NT2/D1 (cell line): Measurements from ENCODE around the gene SETMAR.

Experiments used
- DNase-seq: peaks from one replicate; pipeline ENCODE4 v3.0.0-alpha.2; 2011; ENCODE audit warnings: low read depth, low spot score
- H3K27me3 ChIP-seq: 2 replicates; pipeline ENCODE4 v1.6.0; 2011; ENCODE audit warnings: mild to moderate bottlenecking; ENCODE audit not compliant: insufficient read length, insufficient read depth
- H3K36me3 ChIP-seq: 2 replicates; pipeline ENCODE4 v1.6.1; 2011; ENCODE audit warnings: mild to moderate bottlenecking, low read length, mixed read lengths; ENCODE audit not compliant: insufficient read depth, insufficient read length
- H3K4me1 ChIP-seq: 2 replicates; pipeline ENCODE4 v1.5.1; 2011; ENCODE audit not compliant: insufficient read depth, insufficient read length
- H3K4me3 ChIP-seq: 2 replicates; pipeline ENCODE4 v1.5.1; 2011; ENCODE audit warnings: low read depth; ENCODE audit not compliant: insufficient read length
- H3K9ac ChIP-seq: 2 replicates; pipeline ENCODE4 v1.6.0; 2011; ENCODE audit warnings: low read depth; ENCODE audit not compliant: insufficient read length
- H3K9me3 ChIP-seq: 2 replicates; pipeline ENCODE4 v1.5.1; 2011; ENCODE audit warnings: mild to moderate bottlenecking, low read length; ENCODE audit not compliant: insufficient read depth
- SUZ12 ChIP-seq: IDR thresholded peaks from 2 replicates; pipeline ENCODE4 v1.6.1; 2011; ENCODE audit not compliant: insufficient read length, insufficient read depth; ENCODE audit errors: extremely low read depth
- YY1 ChIP-seq: IDR thresholded peaks from 2 replicates; pipeline ENCODE4 v1.6.1; 2011; ENCODE audit not compliant: insufficient read length, insufficient read depth
- ZNF274 ChIP-seq: IDR thresholded peaks from 2 replicates; pipeline ENCODE4 v1.6.1; 2011; ENCODE audit warnings: mild to moderate bottlenecking, low read depth, low read length

SETMAR gene

DNA sequence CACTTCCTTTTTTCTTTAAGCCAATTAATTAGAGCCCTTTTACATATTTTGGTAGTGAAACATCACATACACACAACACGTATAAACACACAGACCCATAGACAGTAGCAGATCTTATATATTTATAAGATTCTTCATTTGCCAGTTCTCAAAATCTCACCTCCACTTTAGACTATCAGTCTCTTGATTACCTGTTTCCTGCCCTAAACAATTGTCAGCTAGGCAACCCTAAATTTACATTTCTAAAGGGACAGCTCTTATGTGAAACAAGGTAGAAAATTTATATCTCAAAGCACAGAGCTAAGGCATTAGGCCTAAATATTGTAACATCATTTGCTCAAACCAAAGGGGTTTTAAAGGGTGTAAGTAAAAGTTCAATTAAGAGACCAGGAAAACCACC is 28.9 kb downstream of the SETMAR start:
- TF ChIP-seq ZNF274, result no peak
- no peak for TF ChIP-seq SUZ12
- TF ChIP-seq YY1, result no peak
- no peak for DNase-seq
- Histone ChIP-seq H3K27me3 (no peaks in the 10 kb centered on the region), H3K36me3 (no peaks in the 10 kb centered on the region), H3K4me3 (no peak overlapping the region), H3K4me1 (no peaks in the 10 kb centered on the region), H3K9ac (no peak overlapping the region), H3K9me3 (peaks cover 45% of the 10 kb centered on the region)

- no peak overlapping the region for H3K4me3 ChIP-seq
- H3K4me1 ChIP-seq, result no peaks in the 10 kb centered on the region
- H3K36me3 ChIP-seq, result no peaks in the 10 kb centered on the region
- no peak overlapping the region for H3K9ac ChIP-seq
- no peaks in the 10 kb centered on the region for H3K27me3 ChIP-seq
- peaks cover 40% of the 10 kb centered on the region for H3K9me3 ChIP-seq
- TF ChIP-seq SUZ12 (no peak), YY1 (no peak)
- DNase-seq, result no peak
Measured at GRCh38 chr3:4332574-4332973, 29.4 kb downstream of the SETMAR start.

DNA sequence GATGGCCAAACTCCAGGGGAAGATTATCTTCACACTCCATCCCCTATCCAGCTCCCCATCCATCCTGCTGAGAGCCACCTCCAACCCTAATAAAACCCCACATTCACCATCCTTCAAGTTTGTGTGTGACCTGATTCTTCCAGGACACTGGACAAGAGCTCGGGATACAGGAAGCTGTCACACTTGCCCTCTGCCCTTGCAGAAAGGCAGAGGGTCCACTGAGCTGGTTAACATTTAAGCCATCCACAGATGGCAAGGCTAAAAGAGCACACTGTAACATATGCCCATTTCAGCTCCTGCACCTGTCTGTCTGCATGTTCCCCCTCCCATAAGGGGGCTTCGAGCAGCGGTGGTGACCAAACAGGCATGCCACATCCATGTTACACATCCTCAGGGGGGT is 29.8 kb downstream of the SETMAR start:
- TF ChIP-seq SUZ12 (no peak), YY1 (no peak), ZNF274 (no peak)
- no peak overlapping the region for H3K4me3 ChIP-seq
- no peaks in the 10 kb centered on the region for H3K27me3 ChIP-seq
- no peak overlapping the region for H3K9ac ChIP-seq
- H3K4me1 ChIP-seq, result no peaks in the 10 kb centered on the region
- DNase-seq, result no peak
- peaks cover 36% of the 10 kb centered on the region for H3K9me3 ChIP-seq
- no peaks in the 10 kb centered on the region for H3K36me3 ChIP-seq

DNA sequence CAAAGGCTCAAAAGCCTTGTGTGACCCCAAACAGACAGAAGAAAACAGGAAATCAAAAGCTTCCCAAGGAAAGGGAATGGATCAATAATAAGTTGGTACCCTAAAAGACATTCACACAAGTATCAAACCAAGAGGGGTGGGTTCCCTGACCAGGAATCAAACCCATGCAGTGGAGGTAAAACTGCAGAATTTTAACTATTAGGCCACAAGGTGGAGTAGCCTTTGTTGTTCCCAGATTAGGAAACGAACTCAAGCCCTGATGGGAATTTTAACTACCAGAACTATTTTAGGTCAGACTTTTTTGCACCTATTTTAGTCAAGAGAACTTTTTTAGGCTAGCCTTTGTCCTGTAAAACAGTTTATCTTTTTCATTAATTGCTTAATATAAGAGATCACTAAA is 31.4 kb downstream of the SETMAR start:
- Histone ChIP-seq H3K9ac (no peak overlapping the region), H3K9me3 (peaks cover 21% of the 10 kb centered on the region), H3K4me3 (no peak overlapping the region), H3K27me3 (no peaks in the 10 kb centered on the region), H3K4me1 (no peaks in the 10 kb centered on the region), H3K36me3 (no peaks in the 10 kb centered on the region)
- TF ChIP-seq ZNF274 (no peak), SUZ12 (no peak), YY1 (no peak)
- no peak for DNase-seq

GRCh38 chr3:4335840-4336562 is 32.8 kb downstream of the SETMAR start:
- no peak for DNase-seq
- no peak for TF ChIP-seq SUZ12
- no peak for TF ChIP-seq ZNF274
- no peak for TF ChIP-seq YY1
- Histone ChIP-seq H3K9ac (no peak overlapping the region), H3K36me3 (no peaks in the 10 kb centered on the region), H3K4me1 (no peaks in the 10 kb centered on the region), H3K27me3 (no peaks in the 10 kb centered on the region), H3K4me3 (no peak overlapping the region), H3K9me3 (peaks cover 6% of the 10 kb centered on the region; the same call in 1 of the 2 replicates)

DNA sequence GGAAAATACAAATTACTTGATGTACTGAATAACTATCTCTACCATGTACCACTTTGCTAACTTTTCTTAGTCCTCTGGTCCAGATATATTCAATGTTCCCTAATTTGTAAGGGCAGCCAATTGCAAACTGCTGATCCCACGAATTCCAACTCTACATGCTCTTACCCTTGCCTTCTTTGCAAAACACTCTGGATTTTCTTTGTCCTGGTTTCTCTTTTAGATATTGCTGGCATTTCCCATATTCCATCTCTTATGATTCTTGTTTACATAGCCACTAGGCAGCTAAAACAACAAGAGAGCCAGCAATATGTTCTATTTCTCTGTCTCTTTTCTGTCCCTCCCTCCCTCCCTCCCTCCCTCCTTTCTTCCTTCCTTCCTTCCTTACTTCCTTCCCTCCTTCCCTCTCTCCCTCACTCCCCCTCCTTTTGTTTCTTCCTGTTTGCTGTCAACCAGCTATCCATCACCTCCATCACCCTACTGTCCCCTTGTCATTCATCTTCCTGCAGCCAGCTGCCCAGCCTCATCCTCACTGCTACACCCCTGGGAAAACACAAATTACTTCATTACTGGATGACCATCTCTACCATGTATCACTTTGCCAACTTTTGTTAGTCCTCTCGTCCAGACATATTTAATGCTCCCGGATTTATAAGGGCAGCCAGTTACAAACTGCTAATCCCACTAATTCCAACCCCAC is 33.8 kb downstream of the SETMAR start:
- H3K9ac ChIP-seq, result no peak overlapping the region
- H3K36me3 ChIP-seq, result no peaks in the 10 kb centered on the region
- no peaks in the 10 kb centered on the region; the same call in 1 of the 2 replicates for H3K9me3 ChIP-seq
- no peak for TF ChIP-seq YY1
- no peak for TF ChIP-seq ZNF274
- no peak for TF ChIP-seq SUZ12
- no peaks in the 10 kb centered on the region for H3K27me3 ChIP-seq
- H3K4me1 ChIP-seq, result no peaks in the 10 kb centered on the region
- no peak for DNase-seq
- no peak overlapping the region for H3K4me3 ChIP-seq

- TF ChIP-seq SUZ12 (no peak), ZNF274 (no peak), YY1 (no peak)
- Histone ChIP-seq H3K36me3 (no peaks in the 10 kb centered on the region), H3K9ac (no peak overlapping the region), H3K9me3 (no peaks in the 10 kb centered on the region), H3K4me1 (no peaks in the 10 kb centered on the region), H3K4me3 (no peak overlapping the region), H3K27me3 (no peaks in the 10 kb centered on the region)
- DNase-seq, result no peak
Measured at GRCh38 chr3:4338751-4339150, 35.6 kb downstream of the SETMAR start.
